ENCODE measurements around the gene RTN4IP1.
A peak's percentile ranks its signal among the peaks of the same experiment; 100 is the strongest.
"Not testable (repeated sequence)": the region's sequence is repeated elsewhere in the genome, so short reads cannot be mapped to it uniquely, and the experiment has no call there.

RTN4IP1 gene

GRCh38 chr6:106579281-106579680, 50.0 kb downstream of the RTN4IP1 start:
- DNase-seq (ENCODE audit: low read depth): no peak

DNA sequence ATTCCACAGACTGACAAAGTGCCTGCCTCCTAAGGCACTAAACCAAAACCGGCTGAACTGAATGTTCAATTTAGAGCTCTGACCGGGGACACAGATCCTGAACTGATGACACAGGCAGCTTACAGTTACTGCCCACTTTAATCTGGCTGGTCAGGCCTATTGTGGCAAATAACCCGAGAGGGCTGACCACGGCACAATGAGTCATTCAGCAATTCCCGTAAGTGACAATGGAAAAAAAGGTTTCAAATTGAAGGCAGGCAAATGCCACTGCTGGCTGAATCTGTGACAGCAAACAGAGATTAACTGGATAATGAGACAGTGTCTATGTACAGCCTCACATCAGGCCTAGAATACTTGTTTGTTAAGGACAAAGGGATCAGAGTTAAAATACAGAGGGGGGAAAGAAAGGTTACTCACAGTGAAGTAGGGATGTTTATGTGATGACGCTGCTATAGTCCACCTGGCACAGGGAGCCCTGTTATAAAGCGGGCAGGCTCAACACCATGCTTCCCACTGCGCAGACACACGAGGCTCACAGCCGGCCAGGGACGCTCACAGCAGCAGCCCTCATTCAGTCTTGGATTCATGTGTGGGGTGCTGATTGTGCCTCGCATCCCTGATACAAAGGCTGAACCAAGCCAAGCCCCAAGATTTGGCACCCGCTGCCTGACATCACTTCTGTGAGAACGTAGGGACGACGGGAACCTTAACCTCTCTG, 54.4 kb downstream of the RTN4IP1 start:
- no peak for DNase-seq (ENCODE audit: low read depth)

GRCh38 chr6:106572875-106573585, 56.3 kb downstream of the RTN4IP1 start:
- DNase-seq (ENCODE audit: low read depth): no peak

- no peak for DNase-seq (ENCODE audit: low read depth)
Observed at GRCh38 chr6:106572436-106572835, 56.9 kb downstream of the RTN4IP1 start.

- no peak for DNase-seq (ENCODE audit: low read depth)
Observed at GRCh38 chr6:106569428-106569827, 59.9 kb downstream of the RTN4IP1 start.

- no peak for DNase-seq (ENCODE audit: low read depth)
Observed at GRCh38 chr6:106568530-106568929, 60.8 kb downstream of the RTN4IP1 start.

DNA sequence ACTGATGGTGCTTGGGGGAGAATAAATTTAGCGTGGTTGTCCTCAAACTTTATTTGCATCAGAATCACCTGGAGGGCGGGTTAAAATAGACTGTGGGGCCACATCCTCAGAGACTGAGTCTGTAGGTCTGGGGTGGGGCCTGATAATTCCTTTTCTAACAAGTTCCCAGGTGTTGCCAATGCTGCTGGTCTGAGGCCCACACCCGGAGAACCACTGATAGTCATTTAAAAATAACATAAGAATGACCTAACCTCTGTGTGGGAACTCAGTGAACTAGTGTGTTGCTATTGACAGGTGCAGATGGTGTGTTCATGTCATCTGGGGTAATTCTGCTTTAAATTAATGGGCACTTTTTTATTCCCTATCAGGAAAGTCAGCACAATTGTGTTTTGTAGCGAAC, 64.8 kb downstream of the RTN4IP1 start:
- no peak for DNase-seq (ENCODE audit: low read depth)

GRCh38 chr6:106563614-106564013, 65.7 kb downstream of the RTN4IP1 start:
- no peak for DNase-seq (ENCODE audit: low read depth)

DNA sequence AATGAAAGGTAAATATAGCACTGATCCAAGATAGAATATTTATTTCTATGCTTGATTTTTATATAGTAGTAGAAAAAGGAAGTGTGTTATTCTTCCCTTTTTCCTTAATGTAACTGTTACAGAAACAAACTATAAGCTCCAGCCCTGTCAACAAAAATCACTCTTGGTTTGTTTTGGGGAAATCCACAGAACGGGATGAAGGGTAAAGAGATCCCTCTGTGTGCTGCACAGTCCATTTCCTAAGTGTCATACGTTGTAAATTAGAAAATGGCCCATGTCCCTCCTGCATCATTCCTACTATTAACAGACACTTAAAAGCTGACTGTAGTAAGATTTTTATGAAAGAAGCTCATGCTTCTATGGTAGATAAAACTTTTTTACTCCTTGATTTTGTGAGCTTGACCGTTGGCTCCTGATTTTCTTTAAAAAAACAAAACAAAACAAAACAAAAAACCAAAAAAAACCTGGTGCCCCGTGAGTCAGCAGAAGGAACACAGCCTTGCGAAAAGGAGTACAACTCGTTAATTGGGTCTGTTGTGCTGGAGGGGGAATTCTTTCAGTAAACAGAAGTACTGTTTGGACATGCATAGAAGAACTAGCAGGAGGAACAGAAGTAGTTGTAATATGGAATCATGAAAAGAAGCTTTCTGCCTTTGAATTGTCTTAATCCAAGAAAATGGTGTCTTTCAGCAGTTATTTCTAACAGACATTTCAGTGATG, 67.5 kb downstream of the RTN4IP1 start:
- DNase-seq (ENCODE audit: low read depth): no peak

DNA sequence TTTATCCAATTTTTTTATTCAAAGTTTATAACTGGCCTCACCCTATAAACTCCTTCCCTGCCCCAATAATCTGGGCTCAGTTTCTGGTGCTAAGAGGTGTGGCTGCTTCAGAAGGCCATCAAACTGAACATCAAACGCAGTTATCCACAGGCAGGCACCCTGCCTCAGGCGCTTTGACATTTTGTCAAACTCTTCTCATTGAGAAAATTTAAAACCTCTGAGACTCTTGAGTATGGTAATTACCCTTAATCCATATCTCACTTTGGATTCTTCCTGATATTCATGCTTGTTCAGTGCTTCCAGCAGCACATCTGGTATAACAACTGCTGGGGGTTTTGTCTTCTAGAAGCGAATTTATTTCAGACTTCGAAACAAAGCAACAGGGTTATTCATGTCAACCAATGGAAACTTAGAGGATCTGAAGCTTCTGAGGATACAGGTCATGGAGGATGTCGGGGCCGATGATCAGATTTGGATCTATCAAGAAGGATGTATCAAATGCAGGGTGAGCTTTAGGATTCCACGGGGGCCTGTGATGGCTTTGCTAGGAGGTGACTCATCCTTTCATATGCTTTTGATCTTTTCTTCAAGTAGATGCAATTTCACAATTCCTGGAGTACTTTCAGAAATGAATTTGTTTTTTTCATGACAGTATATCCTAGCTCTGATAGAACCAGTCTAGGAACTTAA, 68.2 kb downstream of the RTN4IP1 start:
- DNase-seq (ENCODE audit: low read depth): no peak

- DNase-seq (ENCODE audit: low read depth): not testable (repeated sequence)
Observed at GRCh38 chr6:106559659-106560058, 69.6 kb downstream of the RTN4IP1 start.

DNA sequence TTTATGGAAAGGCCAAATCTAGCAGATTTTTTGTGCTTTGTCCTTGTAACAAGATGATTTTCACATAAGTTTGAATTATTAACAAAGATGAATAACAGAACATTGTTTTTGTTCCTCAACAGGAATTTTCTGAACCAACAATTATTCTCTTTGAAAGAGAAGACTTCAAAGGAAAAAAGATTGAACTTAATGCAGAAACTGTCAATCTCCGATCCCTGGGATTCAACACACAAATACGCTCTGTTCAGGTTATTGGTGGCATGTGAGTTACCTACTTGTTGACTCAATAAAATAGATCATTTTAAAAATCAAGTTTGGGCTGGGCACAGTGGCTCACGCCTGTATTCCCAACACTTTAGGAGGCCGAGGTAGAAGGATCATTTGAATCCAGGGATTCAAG, 70.9 kb downstream of the RTN4IP1 start:
- no peak for DNase-seq (ENCODE audit: low read depth)

DNA sequence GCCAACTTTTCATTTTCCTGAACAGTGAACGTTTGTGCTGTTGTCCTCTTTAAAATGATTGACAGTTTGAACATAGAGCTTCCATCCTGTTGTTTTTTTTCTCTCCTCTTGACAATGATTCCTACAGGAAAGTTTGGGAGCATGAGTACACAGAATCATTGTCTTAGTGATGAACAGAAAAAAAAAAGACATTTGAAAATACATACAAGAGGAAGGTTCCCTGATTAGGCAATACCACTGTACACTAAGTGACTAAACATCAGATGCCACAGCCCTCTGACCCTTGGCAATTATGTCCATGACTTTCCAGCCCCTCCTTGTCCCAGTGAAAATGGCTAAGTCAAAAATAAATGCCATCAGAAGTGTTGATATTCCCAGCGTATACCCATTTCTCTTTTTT, 71.5 kb downstream of the RTN4IP1 start:
- DNase-seq (ENCODE audit: low read depth): no peak

GRCh38 chr6:106556368-106556960, 72.8 kb downstream of the RTN4IP1 start:
- DNase-seq (ENCODE audit: low read depth): no peak

DNA sequence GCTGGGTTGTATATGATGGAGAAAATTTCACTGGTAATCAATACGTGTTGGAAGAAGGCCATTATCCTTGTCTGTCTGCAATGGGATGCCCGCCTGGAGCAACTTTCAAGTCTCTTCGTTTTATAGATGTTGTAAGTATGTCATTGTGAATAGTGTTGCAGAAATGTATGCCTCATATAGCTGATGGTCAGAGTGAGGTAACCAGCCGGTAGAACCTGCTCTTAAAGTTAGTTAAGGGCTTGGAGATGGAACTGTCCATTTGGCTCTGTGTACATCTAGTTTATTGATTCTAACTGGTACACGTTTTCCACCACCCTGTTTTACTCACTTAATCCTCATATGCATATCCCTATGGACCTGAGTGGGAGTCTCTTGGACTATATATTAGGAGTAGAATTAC, 73.5 kb downstream of the RTN4IP1 start:
- no peak for DNase-seq (ENCODE audit: low read depth)

- peak; percentile 20 for DNase-seq (ENCODE audit: low read depth)
Observed at GRCh38 chr6:106553440-106553839, 75.9 kb downstream of the RTN4IP1 start.

- no peak for DNase-seq (ENCODE audit: low read depth)
Observed at GRCh38 chr6:106551155-106551554, 78.1 kb downstream of the RTN4IP1 start.

- DNase-seq (ENCODE audit: low read depth): no peak
Observed at GRCh38 chr6:106549521-106549920, 79.8 kb downstream of the RTN4IP1 start.

DNA sequence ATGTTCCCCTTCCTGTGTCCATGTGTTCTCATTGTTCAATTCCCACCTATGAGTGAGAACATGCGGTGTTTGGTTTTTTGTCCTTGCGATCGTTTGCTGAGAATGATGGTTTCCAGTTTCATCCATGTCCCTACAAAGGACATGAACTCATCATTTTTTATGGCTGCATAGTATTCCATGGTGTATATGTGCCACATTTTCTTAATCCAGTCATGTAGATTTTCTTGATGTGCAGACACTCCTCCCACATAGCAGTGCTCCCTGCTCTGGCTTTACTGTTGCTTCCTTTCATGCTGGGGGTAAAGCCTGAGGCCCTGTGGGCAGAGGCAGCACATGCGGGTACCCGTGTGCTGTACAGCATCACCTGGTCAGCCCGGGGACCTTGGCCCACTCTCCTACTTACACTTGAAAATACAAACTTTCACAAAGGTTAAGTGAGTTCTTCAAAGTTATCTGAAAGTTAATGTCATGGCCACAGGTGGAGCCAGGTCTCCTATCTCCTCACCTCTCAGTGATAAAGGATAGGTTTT, 80.3 kb downstream of the RTN4IP1 start:
- not testable (repeated sequence) for DNase-seq (ENCODE audit: low read depth)

DNA sequence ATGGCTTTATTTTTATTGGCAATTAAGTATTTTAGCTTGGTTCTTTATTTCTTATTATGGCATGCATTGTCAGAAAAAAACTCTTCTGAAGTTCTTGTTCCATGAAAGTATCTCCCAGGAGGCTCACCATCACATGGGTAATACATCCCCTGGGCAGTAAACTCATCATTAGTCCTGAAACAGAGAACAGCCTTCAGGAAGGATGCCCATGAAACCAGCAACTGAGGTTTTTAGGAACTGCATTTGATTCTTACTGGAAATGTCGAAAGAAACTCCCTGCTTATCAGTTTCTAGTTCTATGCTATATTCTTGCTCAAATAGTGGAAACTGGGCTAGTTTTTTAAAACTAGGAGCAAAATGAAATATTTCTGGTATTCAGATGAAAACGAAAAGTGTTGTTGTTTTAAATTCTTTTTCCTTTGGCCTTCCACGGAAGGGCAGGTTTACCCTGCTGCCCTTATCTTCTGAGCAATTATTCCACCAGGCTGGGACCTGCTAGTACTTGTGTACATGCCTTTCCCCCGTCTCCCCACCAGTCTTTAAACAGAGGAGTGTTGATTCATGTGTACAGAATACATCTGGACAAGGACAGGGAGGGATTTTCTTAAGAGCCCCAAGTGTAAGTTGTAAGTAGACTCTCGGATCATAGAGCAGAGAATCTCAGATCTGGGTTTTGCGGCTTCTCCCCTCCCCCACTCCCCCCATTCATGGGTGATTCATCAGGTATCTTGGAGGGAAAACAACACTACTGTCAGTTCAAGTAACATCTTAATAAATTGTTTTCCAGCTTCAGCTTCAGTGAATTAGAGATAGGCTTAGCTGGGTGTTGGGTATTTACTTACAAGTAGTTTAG, 81.5 kb downstream of the RTN4IP1 start:
- no peak for DNase-seq (ENCODE audit: low read depth)
